Stomach smooth muscle (tissue), 2 donors: ENCODE data around the gene SCLY.

Source experiments
- H3K27ac ChIP-seq: one replicate; pipeline ENCODE4 v1.7.0; 2013; ENCODE audit warnings: mild to moderate bottlenecking, low read length, inconsistent platforms
- H3K27me3 ChIP-seq, 2 donors: one replicate each; pipeline ENCODE4 v1.7.0; 2013; ENCODE audit warnings: low read length in 2 of 2; ENCODE audit not compliant: insufficient read depth in 2 of 2, control insufficient read depth in 1 of 2
- H3K36me3 ChIP-seq, 2 donors: one replicate each; pipeline ENCODE4 v1.7.0; 2013; ENCODE audit warnings: low read length in 2 of 2; ENCODE audit not compliant: control insufficient read depth in 2 of 2, insufficient read depth in 2 of 2
- H3K4me1 ChIP-seq: one replicate; pipeline ENCODE4 v1.7.0; 2013; ENCODE audit warnings: low read length; ENCODE audit not compliant: control insufficient read depth, insufficient read depth
- H3K4me3 ChIP-seq, 2 donors: one replicate each; pipeline ENCODE4 v1.7.0; 2013; ENCODE audit warnings: low read length in 2 of 2
- H3K9ac ChIP-seq, 2 donors: one replicate each; pipeline ENCODE4 v1.7.0; 2013; ENCODE audit warnings: low read length in 2 of 2, mild to moderate bottlenecking in 1 of 2
- H3K9me3 ChIP-seq, 2 donors: one replicate each; pipeline ENCODE4 v1.7.0; 2013; ENCODE audit warnings: low read length in 2 of 2; ENCODE audit not compliant: control insufficient read depth in 2 of 2
- donor health status: healthy.
- donor health status: Pancreatic carcinoma.

The SCLY gene

DNA sequence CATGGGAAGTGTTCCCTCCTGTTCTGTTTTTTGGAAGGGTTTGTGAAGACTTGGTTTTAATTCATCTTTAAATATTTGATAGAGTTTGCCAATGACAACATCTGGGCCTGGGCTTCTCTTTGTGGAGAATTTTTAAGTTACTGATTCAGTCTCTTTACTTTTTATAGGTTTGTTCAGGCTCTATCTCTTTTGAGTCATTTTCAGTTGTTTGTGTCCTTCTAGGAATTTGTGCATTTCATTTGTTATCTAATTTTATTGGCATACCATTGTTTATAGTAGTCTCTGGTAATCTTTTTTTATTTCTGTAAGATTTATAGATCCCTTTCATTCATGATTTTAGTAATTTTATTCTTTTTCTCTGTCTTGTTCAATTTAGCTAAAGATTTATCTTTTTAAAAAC, 14.6 kb downstream of the SCLY start:
- H3K27me3 ChIP-seq: no peaks in the 10 kb centered on the region
- no peak overlapping the region for H3K4me3 ChIP-seq
- no peaks in the 10 kb centered on the region for H3K4me1 ChIP-seq
- H3K9me3 ChIP-seq: no peaks in the 10 kb centered on the region
- H3K27ac ChIP-seq: no peak overlapping the region
- H3K36me3 ChIP-seq: peaks cover 3 to 7% of the 10 kb centered on the region in 2 donors
- H3K9ac ChIP-seq: no peak overlapping the region

DNA sequence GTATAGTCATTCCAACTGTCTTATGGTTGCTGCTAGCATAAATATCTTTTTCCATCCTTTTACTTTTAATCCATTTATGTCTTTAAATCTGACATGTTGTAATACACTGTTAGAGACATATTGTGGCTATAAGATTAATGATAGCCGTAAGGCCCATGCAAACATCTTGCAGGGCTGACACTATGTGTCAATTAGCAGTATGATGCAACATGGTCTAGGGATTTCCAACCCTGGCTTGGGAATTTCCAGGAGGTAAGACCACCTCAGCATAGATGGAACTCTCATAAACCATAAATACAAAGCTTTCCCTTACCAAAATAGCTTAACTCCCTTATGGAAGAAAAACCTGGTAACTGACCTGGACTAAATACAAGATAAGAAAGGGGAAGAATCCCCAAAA, 16.5 kb downstream of the SCLY start:
- Histone ChIP-seq H3K4me1 (no peaks in the 10 kb centered on the region), H3K27ac (no peak overlapping the region), H3K4me3 (no peak overlapping the region), H3K9ac (no peak overlapping the region), H3K27me3 (no peaks in the 10 kb centered on the region), H3K36me3 (peaks cover 5% of the 10 kb centered on the region in 2 donors), H3K9me3 (no peaks in the 10 kb centered on the region)

DNA sequence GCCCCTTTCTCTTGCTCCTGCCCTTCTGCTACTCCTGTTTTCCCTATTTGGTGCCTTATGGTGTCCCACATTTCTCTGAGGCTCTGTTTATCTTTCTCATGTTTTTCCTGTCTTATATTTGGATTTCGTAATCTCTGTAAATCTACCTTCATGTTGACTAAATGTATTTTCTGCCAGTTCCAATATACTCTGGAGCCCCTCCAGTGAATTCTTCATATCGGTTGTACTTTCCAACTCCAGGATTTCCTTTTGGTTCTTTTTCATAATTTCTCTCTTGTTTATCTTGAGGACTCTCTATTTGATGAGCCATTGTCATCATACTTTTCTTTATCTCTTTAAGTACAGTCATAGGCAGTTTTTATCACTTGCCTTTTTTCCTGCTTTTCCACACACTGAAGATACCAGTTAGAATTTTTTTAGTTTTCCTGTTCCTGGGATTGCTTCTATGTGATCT, 19.1 kb downstream of the SCLY start:
- H3K9me3 ChIP-seq: no peaks in the 10 kb centered on the region
- no peak overlapping the region for H3K4me3 ChIP-seq
- no peak overlapping the region for H3K27ac ChIP-seq
- peaks cover 12 to 14% of the 10 kb centered on the region in 2 donors for H3K36me3 ChIP-seq
- H3K9ac ChIP-seq: no peak overlapping the region
- H3K27me3 ChIP-seq: no peaks in the 10 kb centered on the region
- no peaks in the 10 kb centered on the region for H3K4me1 ChIP-seq

DNA sequence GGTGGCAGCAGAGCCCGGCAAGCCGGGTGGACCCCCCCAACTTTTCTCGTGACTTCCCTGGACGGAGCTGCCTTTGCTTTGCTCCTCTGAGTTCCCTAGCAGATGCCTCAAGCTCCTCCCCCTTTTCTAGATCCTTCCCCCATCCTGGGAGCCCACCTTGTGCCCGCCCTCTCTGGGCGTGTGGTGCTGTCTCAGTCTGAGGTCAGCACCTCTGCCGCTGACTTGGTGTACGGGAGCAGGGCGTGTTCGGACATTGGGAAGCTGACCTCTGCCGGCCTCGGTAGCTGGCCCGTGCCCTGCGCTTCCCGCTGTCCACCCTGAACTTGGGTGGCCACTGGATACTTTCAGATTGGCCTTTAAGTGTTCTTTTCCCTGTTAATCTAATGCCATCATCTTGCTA, 19.7 kb downstream of the SCLY start:
- Histone ChIP-seq H3K9me3 (no peaks in the 10 kb centered on the region), H3K4me3 (no peak overlapping the region), H3K27ac (no peak overlapping the region), H3K36me3 (peaks cover 12 to 14% of the 10 kb centered on the region in 2 donors), H3K4me1 (no peaks in the 10 kb centered on the region), H3K9ac (no peak overlapping the region), H3K27me3 (no peaks in the 10 kb centered on the region)

DNA sequence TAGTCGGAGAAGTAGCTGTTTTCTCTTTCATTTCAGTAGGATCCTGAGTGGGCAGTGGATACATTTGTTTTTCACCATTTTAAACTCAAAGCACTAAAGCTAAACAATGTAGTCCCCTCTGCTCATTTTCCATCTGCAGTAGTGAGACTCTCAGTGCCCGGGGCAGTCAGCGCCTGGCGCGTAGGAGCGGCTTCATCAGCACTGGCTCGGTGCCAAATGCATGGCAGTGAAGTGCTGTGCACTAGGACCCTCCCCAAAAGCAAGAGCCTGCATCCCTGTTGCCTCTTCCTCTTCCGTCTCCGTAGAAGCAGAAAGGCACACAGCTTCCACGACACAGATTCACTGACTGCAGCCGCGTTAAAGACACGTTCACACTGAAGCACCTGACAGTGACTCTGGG, 20.3 kb downstream of the SCLY start:
- no peaks in the 10 kb centered on the region for H3K27me3 ChIP-seq
- no peak overlapping the region for H3K27ac ChIP-seq
- H3K9ac ChIP-seq: no peak overlapping the region
- H3K9me3 ChIP-seq: no peaks in the 10 kb centered on the region
- H3K4me1 ChIP-seq: no peaks in the 10 kb centered on the region
- no peak overlapping the region for H3K4me3 ChIP-seq
- H3K36me3 ChIP-seq: peaks cover 12 to 14% of the 10 kb centered on the region in 2 donors

DNA sequence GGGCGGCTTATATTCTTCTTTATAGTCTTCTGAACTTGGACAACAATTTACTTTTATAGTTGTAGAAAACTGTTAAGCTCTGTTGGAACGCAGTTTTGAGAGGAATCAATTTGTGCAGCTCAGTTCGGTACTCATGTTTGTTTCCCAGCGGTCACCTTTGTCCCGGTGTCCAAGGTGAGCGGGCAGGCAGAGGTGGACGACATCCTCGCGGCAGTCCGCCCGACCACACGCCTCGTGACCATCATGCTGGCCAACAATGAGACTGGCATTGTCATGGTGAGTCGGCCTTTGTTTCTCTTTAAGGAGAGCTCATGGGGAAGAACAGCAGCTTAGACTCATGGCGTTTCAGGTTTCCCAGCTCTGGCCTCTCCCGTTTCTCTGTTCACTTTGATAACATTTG, 20.8 kb downstream of the SCLY start:
- Histone ChIP-seq H3K27ac (no peak overlapping the region), H3K4me3 (no peak overlapping the region), H3K9ac (no peak overlapping the region), H3K27me3 (no peaks in the 10 kb centered on the region), H3K9me3 (no peaks in the 10 kb centered on the region), H3K36me3 (peaks cover 12 to 14% of the 10 kb centered on the region in 2 donors), H3K4me1 (no peaks in the 10 kb centered on the region)

DNA sequence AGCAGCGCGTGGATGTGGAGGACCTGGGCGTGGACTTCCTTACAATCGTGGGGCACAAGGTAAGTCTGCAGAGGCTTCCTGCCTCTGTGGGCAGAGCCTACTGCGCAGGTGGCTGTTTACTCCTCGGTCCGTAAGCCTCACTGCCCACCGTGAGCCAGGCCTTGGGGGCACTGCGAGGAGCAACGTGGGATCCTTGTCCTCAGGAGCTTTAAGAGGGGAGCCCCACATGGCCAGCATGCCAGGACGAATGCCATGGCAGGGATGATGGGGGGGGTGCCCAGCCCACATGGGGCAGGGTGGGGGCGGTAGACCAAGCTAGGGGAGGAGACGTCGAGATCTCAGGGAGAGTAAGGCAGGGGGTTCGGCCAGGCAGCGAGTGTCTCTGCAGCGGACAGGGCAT, 21.4 kb downstream of the SCLY start:
- Histone ChIP-seq H3K9ac (no peak overlapping the region), H3K4me1 (no peaks in the 10 kb centered on the region), H3K27ac (no peak overlapping the region), H3K27me3 (no peaks in the 10 kb centered on the region), H3K36me3 (peaks cover 12 to 14% of the 10 kb centered on the region in 2 donors), H3K9me3 (no peaks in the 10 kb centered on the region), H3K4me3 (no peak overlapping the region)

DNA sequence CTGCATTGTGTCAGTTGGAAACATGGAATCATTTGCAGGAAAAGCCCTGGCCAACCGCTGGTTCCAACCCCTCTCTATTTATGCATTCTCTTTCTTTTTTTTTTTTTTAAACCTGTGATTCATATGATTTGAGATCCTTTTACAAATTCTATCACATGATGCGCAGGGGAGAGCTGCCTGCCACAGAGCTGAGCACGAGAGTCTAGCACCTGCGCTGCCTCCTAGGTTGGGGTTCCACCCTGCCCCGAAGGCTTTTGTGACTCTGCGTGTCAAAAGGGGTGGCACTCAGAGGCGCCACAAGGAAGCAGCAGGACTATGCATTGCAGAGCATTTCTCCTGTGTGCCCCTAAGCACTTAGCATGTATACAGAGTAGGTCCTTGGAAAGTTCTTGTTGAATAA, 22.0 kb downstream of the SCLY start:
- no peaks in the 10 kb centered on the region for H3K4me1 ChIP-seq
- no peaks in the 10 kb centered on the region for H3K9me3 ChIP-seq
- peaks cover 9 to 14% of the 10 kb centered on the region in 2 donors for H3K36me3 ChIP-seq
- H3K27ac ChIP-seq: no peak overlapping the region
- no peak overlapping the region for H3K9ac ChIP-seq
- no peaks in the 10 kb centered on the region for H3K27me3 ChIP-seq
- no peak overlapping the region for H3K4me3 ChIP-seq

DNA sequence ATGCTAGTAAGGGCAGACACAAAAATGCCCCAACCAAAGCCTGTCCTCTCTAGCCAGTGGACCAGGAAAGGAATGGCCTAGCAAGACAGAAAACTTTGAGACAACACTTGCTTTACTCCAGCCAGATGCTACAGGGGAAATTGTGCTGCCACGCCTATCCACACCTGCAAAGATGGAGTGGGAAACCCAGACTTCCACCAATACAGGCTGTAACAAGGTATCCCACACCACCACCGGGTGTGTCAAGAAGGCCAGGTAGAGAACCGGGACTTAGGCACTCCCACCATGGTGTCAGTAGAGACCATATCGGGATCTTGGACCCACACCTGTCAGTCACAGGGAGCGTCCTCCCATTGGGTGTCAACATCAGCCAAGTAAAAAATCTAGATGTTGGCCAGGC, 23.1 kb downstream of the SCLY start:
- H3K27ac ChIP-seq: no peak overlapping the region
- H3K9ac ChIP-seq: no peak overlapping the region
- H3K4me1 ChIP-seq: no peaks in the 10 kb centered on the region
- H3K27me3 ChIP-seq: no peaks in the 10 kb centered on the region
- no peaks in the 10 kb centered on the region for H3K9me3 ChIP-seq
- peaks cover 9 to 14% of the 10 kb centered on the region in 2 donors for H3K36me3 ChIP-seq
- no peak overlapping the region for H3K4me3 ChIP-seq

DNA sequence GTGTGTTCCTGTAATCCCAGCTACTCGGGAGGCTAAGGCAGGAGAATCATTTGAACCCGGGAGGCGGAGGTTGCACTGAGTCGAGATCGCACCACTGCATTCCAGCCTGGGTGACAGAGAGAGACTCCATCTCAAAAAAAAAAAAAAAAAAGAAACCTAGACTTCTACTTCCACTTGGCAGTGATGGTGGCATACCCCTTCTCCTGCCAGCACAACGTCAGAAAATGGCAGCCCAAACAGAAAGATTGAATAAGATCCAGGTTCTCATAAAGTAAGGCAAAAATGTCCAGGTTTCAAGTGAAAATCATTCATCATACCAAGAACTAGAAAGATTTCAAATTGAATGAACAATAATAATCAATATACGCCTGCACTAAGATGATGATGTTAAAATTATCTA, 24.0 kb downstream of the SCLY start:
- Histone ChIP-seq H3K9me3 (no peaks in the 10 kb centered on the region), H3K9ac (no peak overlapping the region), H3K36me3 (peaks cover 9 to 14% of the 10 kb centered on the region in 2 donors), H3K4me1 (no peaks in the 10 kb centered on the region), H3K27me3 (no peaks in the 10 kb centered on the region), H3K4me3 (no peak overlapping the region), H3K27ac (no peak overlapping the region)

DNA sequence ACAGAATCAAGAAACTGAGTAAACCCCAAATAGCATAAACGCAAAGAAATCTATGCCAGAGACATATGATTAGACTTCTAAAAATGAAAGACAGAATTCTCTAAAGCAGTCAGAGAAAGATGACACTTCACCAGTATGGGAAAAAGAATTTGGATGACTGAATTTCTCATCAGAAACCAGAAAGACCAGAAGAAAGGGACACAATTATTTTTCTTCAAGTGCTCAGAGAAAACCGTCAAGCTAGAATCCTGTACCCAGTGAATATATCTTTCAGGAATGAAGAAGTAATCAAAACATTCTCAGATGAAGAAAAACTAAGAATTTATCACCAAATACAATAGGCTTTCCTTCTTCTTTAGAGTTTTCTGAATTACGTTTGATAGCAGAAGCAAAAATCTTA, 25.1 kb downstream of the SCLY start:
- Histone ChIP-seq H3K4me3 (no peak overlapping the region), H3K9ac (no peak overlapping the region), H3K4me1 (no peaks in the 10 kb centered on the region), H3K9me3 (no peaks in the 10 kb centered on the region), H3K36me3 (peaks cover 9 to 14% of the 10 kb centered on the region in 2 donors), H3K27ac (no peak overlapping the region), H3K27me3 (no peaks in the 10 kb centered on the region)
